ES-I3 (cell line): ENCODE data around the gene UCHL1.

ENCODE experiments used
- H3K36me3 ChIP-seq: 2 replicates; pipeline ENCODE4 v1.6.1; 2013; ENCODE audit warnings: mild to moderate bottlenecking, low read length, control low read depth, moderate library complexity; ENCODE audit not compliant: insufficient read depth
- H3K4me1 ChIP-seq: 2 replicates; pipeline ENCODE4 v1.6.1; 2013; ENCODE audit warnings: mild to moderate bottlenecking, control low read depth, low read length; ENCODE audit not compliant: insufficient read depth
- H3K9ac ChIP-seq: 2 replicates; pipeline ENCODE4 v1.6.1; 2013; ENCODE audit warnings: low read depth, mild to moderate bottlenecking, low read length, moderate library complexity
- H3K9me3 ChIP-seq: 2 replicates; pipeline ENCODE4 v1.6.1; 2013; ENCODE audit warnings: mild to moderate bottlenecking, low read length, moderate library complexity; ENCODE audit not compliant: control insufficient read depth, insufficient read depth

UCHL1 gene

GRCh38 chr4:41218703-41219102 lies 38.0 kb upstream of the UCHL1 start:
- no peak overlapping the region for H3K9ac ChIP-seq
- no peaks in the 10 kb centered on the region for H3K9me3 ChIP-seq
- no peaks in the 10 kb centered on the region for H3K36me3 ChIP-seq
- peaks cover 31% of the 10 kb centered on the region for H3K4me1 ChIP-seq

GRCh38 chr4:41219421-41219950 lies 37.2 kb upstream of the UCHL1 start:
- no peaks in the 10 kb centered on the region for H3K9me3 ChIP-seq
- H3K4me1 ChIP-seq, result peaks cover 31% of the 10 kb centered on the region
- H3K36me3 ChIP-seq, result no peaks in the 10 kb centered on the region
- H3K9ac ChIP-seq, result no peak overlapping the region

GRCh38 chr4:41221850-41222645 lies 34.7 kb upstream of the UCHL1 start:
- Histone ChIP-seq H3K9ac (no peak overlapping the region), H3K4me1 (peaks cover 21% of the 10 kb centered on the region), H3K36me3 (no peaks in the 10 kb centered on the region), H3K9me3 (no peaks in the 10 kb centered on the region)

- Histone ChIP-seq H3K4me1 (no peaks in the 10 kb centered on the region), H3K36me3 (no peaks in the 10 kb centered on the region), H3K9ac (no peak overlapping the region), H3K9me3 (no peaks in the 10 kb centered on the region)
Observed at GRCh38 chr4:41227902-41228301, 28.8 kb upstream of the UCHL1 start.

- H3K9ac ChIP-seq, result no peak overlapping the region
- no peaks in the 10 kb centered on the region for H3K4me1 ChIP-seq
- H3K9me3 ChIP-seq, result no peaks in the 10 kb centered on the region
- no peaks in the 10 kb centered on the region for H3K36me3 ChIP-seq
Observed at GRCh38 chr4:41232406-41232805, 24.3 kb upstream of the UCHL1 start.

- Histone ChIP-seq H3K9me3 (no peaks in the 10 kb centered on the region), H3K36me3 (no peaks in the 10 kb centered on the region), H3K4me1 (no peaks in the 10 kb centered on the region), H3K9ac (no peak overlapping the region)
Observed at GRCh38 chr4:41232856-41233255, 23.9 kb upstream of the UCHL1 start.

- Histone ChIP-seq H3K4me1 (no peaks in the 10 kb centered on the region), H3K9me3 (no peaks in the 10 kb centered on the region), H3K9ac (no peak overlapping the region), H3K36me3 (no peaks in the 10 kb centered on the region)
Observed at GRCh38 chr4:41236032-41236431, 20.7 kb upstream of the UCHL1 start.

GRCh38 chr4:41236508-41236907 lies 20.2 kb upstream of the UCHL1 start:
- H3K9ac ChIP-seq, result no peak overlapping the region
- H3K36me3 ChIP-seq, result no peaks in the 10 kb centered on the region
- no peaks in the 10 kb centered on the region for H3K4me1 ChIP-seq
- H3K9me3 ChIP-seq, result no peaks in the 10 kb centered on the region

- Histone ChIP-seq H3K9ac (no peak overlapping the region), H3K36me3 (no peaks in the 10 kb centered on the region), H3K9me3 (no peaks in the 10 kb centered on the region), H3K4me1 (peaks cover 7% of the 10 kb centered on the region; the same call in 1 of the 2 replicates)
Observed at GRCh38 chr4:41241919-41242318, 14.8 kb upstream of the UCHL1 start.

- H3K9ac ChIP-seq, result no peak overlapping the region
- H3K4me1 ChIP-seq, result peaks cover 7% of the 10 kb centered on the region; the same call in 1 of the 2 replicates
- no peaks in the 10 kb centered on the region for H3K36me3 ChIP-seq
- no peaks in the 10 kb centered on the region for H3K9me3 ChIP-seq
Observed at GRCh38 chr4:41245983-41246382, 10.7 kb upstream of the UCHL1 start.

- Histone ChIP-seq H3K9me3 (no peaks in the 10 kb centered on the region), H3K4me1 (peaks cover 20% of the 10 kb centered on the region), H3K36me3 (peaks cover 28% of the 10 kb centered on the region), H3K9ac (peak overlapping the region; percentile 77)
Observed at GRCh38 chr4:41256131-41256739, 493 bp upstream of the UCHL1 start.

- H3K9me3 ChIP-seq, result no peaks in the 10 kb centered on the region
- H3K4me1 ChIP-seq, result peaks cover 20% of the 10 kb centered on the region
- peak overlapping the region; percentile 77 for H3K9ac ChIP-seq
- peaks cover 36% of the 10 kb centered on the region for H3K36me3 ChIP-seq
Observed at GRCh38 chr4:41257257-41257901, 651 bp downstream of the UCHL1 start.

- peaks cover 20% of the 10 kb centered on the region for H3K4me1 ChIP-seq
- peak overlapping the region; percentile 77 for H3K9ac ChIP-seq
- peaks cover 36% of the 10 kb centered on the region for H3K36me3 ChIP-seq
- no peaks in the 10 kb centered on the region for H3K9me3 ChIP-seq
Observed at GRCh38 chr4:41257906-41258305, 1.2 kb downstream of the UCHL1 start.

- Histone ChIP-seq H3K4me1 (peaks cover 20% of the 10 kb centered on the region), H3K9ac (peak overlapping the region; percentile 77), H3K9me3 (no peaks in the 10 kb centered on the region), H3K36me3 (peaks cover 44% of the 10 kb centered on the region)
Observed at GRCh38 chr4:41258783-41259182, 2.1 kb downstream of the UCHL1 start.
